ENCODE measurements around the gene CUEDC1.

CUEDC1 gene

DNA sequence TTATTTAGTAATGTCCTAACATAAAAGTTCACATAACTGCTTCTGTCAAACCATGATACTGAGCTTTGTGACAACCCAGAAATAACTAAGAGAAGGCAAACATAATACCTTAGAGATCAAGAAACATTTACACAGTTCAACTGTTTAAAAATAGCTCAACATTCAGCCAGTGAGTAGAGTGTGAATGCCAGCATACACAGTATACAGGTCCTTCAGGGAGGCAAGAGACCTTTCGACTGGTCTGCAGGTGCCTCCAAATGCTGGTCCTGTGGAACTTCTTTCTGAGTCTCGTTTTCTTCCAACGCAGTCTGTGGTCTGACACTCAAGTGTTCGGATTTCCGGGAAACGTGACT, 115.7 kb downstream of the CUEDC1 start:
- no peak for FAIRE-seq
- no peak for DNase-seq (ENCODE audit: low spot score)

DNA sequence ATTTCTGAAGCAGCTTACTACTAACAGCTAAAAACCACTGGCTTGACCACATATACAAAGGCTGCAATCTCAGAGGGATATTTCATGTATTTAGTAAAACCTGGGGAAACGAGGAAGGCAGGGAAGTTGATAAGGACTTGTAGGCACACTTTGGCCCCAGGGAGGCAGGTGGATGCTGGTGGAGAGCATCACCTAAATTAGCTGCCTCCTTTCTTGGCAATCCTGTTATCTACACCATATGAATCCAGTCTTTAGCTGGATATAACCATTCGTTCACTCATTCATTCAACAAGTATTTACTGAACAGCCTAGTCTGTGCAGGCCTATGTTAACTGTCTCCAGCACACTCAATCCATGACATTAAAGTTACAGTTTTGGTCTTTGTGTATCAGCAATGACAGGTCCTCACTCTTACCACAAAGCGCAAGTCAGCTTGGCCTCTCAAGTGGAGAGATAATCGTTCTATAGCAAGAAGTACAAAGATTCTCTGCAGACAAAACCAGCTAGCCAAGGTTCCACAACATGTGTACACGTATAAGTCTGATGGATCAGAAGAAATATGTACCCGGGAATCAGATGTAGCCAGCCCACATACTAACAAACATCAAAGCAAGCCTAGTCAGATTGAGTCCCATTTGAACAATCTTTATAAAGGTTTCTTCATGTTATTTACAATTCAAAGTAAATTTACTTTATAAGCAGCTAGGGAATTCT, 116.2 kb downstream of the CUEDC1 start:
- FAIRE-seq (no peak), DNase-seq (ENCODE audit: low spot score) (no peak)

DNA sequence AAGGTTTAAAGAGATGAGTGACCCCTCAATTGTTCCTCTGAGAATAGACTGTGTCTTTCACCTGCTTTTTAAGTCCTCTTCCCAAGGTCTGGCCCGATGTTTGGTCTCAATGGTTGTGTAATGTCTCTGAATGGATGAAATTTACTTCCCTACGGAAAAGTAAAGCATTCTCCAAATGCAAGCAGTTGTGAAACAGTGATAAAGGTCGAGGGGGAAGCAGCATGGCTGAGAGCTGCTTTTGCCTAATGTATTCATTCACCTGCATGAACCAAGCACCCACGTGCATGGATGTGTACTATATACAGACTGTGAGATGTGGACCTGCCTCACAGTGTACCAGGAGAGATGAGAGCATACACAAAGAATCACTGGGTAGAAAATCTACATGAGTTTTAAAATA, 116.8 kb downstream of the CUEDC1 start:
- DNase-seq (ENCODE audit: low spot score) (no peak), FAIRE-seq (no peak)

DNA sequence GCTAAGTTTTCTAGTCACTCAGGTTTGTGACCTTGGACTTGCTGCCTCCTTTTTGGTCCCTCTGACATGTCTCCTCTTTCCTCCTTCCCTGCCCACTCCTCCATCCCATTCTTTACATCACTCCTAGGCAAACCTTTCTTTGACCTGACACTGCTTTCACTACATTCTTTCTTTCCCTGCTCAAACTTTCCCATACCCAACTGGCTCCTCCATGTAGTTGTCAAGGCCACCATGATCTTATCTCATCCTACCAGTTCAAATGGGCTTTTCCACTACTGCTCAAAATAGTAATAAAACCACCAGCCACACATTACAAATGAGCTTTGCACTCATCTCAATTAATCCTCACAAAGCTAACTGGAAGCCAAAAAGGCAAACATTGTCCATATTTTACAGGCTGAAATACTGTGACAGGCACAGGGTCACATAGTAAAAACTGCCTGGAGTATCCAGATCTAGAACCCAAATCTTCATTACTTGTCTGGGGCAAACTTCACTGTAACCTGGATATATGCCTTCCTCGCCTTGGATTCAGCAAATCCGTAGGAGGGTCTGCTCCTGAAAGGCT, 119.8 kb downstream of the CUEDC1 start:
- no peak for FAIRE-seq

DNA sequence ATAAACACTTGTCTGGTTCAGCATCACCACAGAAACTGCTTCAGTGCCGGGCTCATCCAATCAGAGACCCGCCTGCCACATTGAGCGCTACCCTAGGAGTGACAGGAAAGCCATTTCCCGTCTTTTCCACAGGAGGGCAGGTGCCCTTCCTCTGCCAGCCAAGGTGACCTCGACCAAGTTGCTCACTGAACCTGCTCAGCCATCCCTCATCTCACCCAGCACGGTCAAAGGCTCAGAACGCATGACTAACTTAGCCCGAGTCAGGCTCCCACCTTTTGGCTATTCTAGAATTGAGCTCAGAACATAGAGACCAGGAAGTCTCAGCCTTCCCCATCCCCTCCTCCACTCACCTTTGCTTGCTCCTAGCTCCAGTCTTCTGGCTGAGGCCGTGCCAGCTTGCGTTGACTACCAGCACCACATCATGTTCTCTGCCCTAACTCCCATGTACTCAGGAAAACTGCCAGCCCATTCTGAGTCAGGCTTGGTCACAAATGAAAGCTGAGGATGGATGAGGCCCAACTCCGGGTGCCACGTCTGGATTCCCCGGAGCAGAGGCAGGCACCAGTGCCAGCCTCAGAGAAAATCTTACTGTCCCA, 121.0 kb downstream of the CUEDC1 start:
- peak; percentile 89 for DNase-seq (ENCODE audit: low spot score)

More for the DNA sequence above, 119.8 kb downstream of the CUEDC1 start:
- DNase-seq (ENCODE audit: low spot score): no peak

DNA sequence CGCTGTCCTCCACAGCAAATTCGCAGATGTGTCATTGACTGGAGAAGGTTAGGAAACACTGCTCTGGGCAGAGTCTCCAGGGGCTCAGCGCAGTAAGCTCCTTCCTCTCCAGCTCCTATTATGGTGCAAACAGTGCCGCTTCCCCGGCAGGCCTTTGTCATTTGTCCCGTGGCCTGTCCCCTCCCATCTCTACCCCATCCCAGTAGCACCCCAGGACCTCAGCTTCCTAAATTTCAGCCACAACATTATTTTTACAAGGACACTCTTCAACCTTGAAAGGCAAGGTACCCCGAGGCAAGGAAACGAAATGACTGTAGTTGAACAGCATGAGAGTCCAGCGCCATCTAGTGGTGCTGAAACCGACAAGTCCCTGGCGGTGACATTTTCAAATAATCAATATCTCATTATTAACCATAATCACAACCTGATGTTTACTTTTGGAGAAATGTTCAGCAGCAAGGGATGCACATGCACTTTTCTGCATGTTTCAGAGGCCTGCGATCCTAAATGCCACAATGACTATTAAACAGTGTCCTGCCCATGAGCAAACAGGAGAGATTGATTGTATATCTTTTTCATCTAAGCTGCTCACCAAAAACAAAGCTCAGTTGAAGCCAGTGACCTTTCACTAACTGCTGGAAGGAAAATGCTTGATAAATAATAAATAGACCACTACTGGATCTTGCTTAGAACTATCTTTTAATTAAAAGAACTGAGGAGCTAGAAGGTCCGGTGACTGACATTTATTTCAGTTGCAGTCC, 121.9 kb downstream of the CUEDC1 start:
- FAIRE-seq (no peak), DNase-seq (ENCODE audit: low spot score) (no peak)

More for the DNA sequence above, 121.0 kb downstream of the CUEDC1 start:
- peak; percentile 81 for FAIRE-seq

DNA sequence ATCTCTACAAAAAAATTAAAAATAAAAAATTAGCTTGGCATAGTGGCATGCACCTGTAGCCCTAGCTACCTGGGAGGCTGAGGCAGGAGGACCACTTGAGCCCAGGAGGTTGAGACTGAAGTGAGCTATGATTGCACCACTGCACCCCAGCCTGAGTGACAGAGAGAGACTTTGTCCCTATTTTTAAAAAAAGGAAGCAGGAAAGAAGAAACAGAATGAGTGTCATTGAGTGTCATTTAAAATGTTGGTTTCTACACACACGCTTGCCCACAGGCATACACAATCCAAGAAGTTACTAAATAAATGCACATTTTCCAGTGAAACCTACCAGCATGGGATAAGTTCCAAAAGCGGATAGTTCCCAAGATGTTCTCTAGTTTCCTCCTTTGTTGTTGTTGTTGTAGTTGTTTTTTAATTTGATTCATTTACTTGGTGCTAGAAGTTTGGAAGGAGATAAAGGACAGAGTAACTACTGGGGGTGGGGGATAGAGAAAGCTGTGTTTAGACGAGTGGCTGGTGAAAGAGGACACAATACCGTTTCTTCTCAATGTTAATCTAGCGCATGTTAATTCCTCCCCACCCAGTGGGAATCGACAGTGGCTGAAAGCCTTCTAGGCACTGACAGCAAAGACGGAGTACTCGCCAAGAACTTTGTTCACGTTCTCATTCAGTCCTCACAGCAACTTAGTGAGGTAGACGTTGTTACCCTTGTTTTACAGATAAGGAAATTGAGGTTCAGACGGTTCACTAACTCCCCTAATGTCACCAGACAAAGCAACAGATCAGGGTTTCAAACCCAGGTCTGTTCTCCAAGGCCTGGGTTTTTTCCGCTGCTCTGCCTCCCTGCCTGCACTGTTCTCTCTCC, 122.7 kb downstream of the CUEDC1 start:
- FAIRE-seq (no peak), DNase-seq (ENCODE audit: low spot score) (no peak)

DNA sequence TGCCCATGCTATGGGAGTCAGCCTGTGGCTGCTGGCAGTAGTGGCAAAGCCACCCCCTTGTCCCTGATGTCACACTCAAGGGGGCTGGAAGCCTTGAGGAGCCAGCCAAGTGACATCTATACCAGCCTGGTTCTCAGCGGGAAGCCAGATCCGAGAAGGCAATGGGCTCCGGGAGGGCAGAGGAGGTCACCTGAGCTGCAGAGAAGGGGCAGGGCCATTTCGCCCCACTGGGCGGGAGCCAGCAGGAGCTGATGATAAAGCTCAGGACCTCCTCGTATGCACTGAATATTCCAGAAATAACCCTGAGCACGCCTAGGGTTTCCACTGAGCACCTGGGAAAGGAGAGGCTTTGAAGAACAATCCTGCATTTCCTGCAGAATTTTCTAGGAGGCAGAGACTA, 124.3 kb downstream of the CUEDC1 start:
- FAIRE-seq: no peak

DNA sequence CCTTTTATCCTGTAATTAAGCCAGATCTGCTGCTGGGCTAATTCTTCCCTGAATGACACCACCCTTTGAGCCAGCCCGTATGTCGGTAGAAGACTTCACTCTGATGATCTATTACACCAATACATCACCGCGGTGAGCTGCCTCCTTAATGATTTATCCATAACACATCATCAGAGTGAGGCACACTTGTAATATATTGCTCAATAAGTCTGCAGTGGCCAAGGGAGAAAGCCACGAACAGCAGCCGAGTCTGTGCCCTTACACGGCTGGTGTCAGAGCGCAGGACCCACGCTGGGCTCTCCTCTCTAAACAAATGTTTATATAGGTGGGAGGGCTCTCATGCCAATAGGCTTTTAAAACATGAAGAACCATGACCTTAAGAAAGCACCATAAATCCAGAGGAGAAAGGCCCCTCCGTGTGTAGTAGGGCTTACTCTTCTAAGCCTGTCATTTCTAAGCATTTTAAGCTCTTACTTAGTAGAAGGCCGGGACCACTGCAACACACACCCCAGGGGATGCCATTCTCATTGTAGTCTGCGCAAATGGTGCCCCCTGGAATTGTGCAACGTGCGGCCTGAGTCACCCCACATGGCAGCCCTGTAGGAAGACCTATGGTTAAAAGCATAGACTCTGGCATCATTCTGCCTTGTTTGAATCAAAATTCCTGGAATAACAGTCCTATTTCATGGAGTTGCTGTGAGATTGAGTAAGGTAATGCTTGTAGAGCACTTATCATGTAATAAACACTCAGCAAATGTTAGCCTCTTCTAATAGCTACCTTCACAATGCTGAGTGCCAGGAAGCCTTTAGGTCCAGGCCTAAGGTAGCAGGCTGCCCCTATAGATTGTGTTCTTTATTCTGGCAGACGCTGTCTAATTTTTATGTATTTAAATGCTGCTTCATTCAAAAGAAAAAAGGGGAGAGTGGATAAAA, 131.5 kb downstream of the CUEDC1 start:
- FAIRE-seq (no peak), DNase-seq (ENCODE audit: low spot score) (peak; percentile 39)

More for the DNA sequence above, 124.3 kb downstream of the CUEDC1 start:
- no peak for DNase-seq (ENCODE audit: low spot score)

DNA sequence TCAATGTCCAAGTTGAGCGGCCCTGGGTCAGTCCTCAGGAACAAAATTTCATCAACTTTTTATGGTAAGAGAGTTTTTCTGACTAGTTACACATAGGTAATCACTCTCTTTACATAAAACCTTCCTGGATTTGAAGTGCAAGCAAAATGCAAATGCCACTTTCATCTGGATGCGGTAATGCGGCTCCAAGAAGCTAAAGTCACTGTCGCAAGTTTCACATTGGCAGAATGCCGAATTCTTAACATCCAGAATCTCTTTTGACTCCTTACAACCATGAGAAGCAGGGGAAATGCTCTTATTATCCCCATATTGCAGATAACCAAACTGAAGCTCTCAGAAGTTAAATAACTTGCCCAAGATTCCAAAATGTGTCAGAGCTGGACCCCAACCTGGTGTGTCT, 135.3 kb downstream of the CUEDC1 start:
- FAIRE-seq: no peak
- DNase-seq (ENCODE audit: low spot score): no peak

DNA sequence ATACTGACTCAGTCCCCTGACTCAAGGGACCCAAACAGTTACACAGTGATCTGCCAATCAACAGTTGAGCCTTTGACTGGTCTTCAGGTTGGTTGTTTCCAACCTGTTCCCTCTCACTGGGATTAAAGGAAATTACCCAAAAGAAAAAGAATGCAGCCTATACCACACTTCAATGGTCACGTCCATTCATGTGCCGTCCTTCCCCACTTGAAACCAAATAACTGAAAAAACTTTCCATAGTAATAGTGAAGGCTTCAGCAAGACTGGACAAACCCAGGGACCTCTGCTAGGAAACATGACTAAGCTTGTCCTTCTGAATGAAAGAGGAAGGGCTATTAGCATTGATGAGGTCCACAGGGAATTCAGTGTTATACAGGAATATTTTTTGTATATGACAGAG, 135.9 kb downstream of the CUEDC1 start:
- DNase-seq (ENCODE audit: low spot score): peak; percentile 77
- peak; percentile 21 for FAIRE-seq

GRCh38 chr17:57818066-57818465, 137.1 kb downstream of the CUEDC1 start:
- DNase-seq (ENCODE audit: low spot score) (no peak), FAIRE-seq (no peak)

- DNase-seq (ENCODE audit: low spot score): no peak
Measured at GRCh38 chr17:57817299-57817698, 137.9 kb downstream of the CUEDC1 start.

DNA sequence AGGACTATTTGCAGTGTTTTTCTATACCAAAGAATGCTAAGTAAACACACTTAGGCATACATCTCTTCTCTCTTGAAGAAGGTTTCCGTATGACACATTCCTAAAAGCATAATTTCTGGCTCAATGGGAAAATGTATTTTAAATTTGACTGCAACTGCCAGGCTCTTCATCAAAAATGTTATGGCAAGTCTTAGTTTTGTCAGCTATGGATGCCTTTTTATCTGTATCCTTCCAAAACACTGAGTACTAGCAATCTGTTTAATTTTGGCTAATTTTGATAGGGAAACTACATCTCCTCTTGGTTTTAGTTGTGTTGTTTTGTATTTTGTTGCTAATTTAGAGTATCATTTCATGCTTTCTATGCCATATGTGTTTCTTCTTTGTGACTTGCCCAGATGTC, 140.8 kb downstream of the CUEDC1 start:
- no peak for DNase-seq (ENCODE audit: low spot score)
- FAIRE-seq: no peak

More at GRCh38 chr17:57817299-57817698, 137.9 kb downstream of the CUEDC1 start:
- FAIRE-seq: no peak

DNA sequence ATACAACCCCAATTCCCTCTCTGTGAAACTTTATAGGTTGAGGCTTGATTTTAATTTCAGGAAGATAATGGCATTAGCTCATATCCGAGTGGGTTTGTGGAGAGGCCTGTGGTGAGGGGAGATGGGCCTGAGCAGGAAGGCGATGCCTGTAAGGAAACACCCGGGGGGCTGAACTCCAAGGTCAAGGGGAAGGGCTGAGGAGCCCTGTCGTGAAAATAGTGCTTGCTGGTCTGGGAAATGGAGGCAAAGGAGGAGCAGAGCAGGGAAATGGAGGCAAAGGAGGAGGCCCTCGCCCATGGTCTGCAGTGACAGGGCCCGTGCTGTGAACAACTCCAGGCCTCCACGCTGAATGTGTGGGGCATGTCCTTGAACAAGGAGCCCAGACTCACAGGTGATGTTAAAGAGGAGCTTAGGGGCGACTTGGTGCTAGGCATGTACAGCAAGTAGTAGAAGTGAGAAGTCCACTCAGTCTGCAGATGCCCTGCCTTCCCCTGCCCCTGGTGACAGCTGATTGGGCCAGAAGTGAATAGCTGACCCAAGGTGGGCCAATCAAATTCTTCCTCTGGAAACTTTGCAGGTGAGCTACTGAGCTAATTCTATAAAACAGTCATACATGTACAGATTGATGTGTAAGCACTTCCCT, 143.5 kb downstream of the CUEDC1 start:
- DNase-seq (ENCODE audit: low spot score): no peak
- no peak for FAIRE-seq
